NAMALWA (cell line): ENCODE results near the gene CRIP1.

Source experiments
- DNase-seq: peaks from one replicate; pipeline ENCODE4 v3.0.0-alpha.2; 2015; ENCODE audit warnings: low spot score

Gene CRIP1

GRCh38 chr14:105505101-105505500, 18.4 kb downstream of the CRIP1 start:
- DNase-seq, result no peak

- DNase-seq, result no peak
Observed at GRCh38 chr14:105507247-105507646, 20.6 kb downstream of the CRIP1 start.

- DNase-seq, result no peak
Observed at GRCh38 chr14:105508069-105508468, 21.4 kb downstream of the CRIP1 start.

GRCh38 chr14:105508601-105509000, 21.9 kb downstream of the CRIP1 start:
- no peak for DNase-seq

GRCh38 chr14:105517096-105517495, 30.4 kb downstream of the CRIP1 start:
- no peak for DNase-seq

- peak; percentile 36 for DNase-seq
Observed at GRCh38 chr14:105519946-105520698, 33.4 kb downstream of the CRIP1 start.

- no peak for DNase-seq
Observed at GRCh38 chr14:105525326-105525725, 38.6 kb downstream of the CRIP1 start.

- peak; percentile 39 for DNase-seq
Observed at GRCh38 chr14:105525861-105526775, 39.4 kb downstream of the CRIP1 start, which contains the start of gene TMEM121. Gene TMEM121, plus strand, starts transcription at chr14:105526583. Its CDS starts 2,252 bp downstream, at chr14:105528835.

GRCh38 chr14:105526776-105527380, 40.2 kb downstream of the CRIP1 start:
- DNase-seq, result no peak

GRCh38 chr14:105527381-105527825, 40.7 kb downstream of the CRIP1 start:
- DNase-seq, result no peak

- peak; percentile 72 for DNase-seq
Observed at GRCh38 chr14:105527826-105528585, 41.3 kb downstream of the CRIP1 start.

GRCh38 chr14:105528586-105529318, 42.1 kb downstream of the CRIP1 start:
- DNase-seq, result no peak

GRCh38 chr14:105529319-105529568, 42.6 kb downstream of the CRIP1 start:
- no peak for DNase-seq

GRCh38 chr14:105529569-105530284, 43.0 kb downstream of the CRIP1 start:
- DNase-seq, result no peak

GRCh38 chr14:105530285-105531087, 43.8 kb downstream of the CRIP1 start:
- DNase-seq, result no peak

- peak; percentile 26 for DNase-seq
Observed at GRCh38 chr14:105531088-105531893, 44.6 kb downstream of the CRIP1 start.

GRCh38 chr14:105531894-105532623, 45.4 kb downstream of the CRIP1 start:
- peak; percentile 53 for DNase-seq

GRCh38 chr14:105532735-105533141, 46.1 kb downstream of the CRIP1 start:
- peak; percentile 71 for DNase-seq
